NCI-H1417 (cell line): Measurements from ENCODE around the gene ERC2.
"Not testable (repeated sequence)": the region's sequence is repeated elsewhere in the genome, so short reads cannot be mapped to it uniquely, and the experiment has no call there.

Source experiments
- DNase-seq, 3 experiments: peaks; one replicate each; lab custom pipeline; 2025; lab: John Stamatoyannopoulos, UW

Gene ERC2

DNA sequence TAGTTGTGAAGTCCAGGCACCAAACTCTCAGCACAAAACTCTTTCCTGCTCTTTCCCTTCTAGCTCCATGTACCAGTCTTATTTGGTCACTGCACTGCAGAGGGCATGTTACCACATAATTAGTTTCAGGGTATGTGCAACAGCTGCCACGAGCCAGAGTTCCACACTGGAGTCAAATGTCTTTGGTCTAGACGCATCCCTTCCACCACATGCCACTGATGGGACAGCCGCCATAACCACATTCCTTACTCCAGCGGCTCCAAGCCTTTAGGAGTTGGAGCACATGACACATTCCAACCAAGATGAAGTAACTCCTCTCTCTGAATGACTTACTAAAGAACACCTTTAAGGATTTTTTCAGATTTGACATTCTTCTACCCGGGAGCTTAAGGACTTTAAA is 153.4 kb downstream of the ERC2 start:
- DNase-seq, result no peak

DNA sequence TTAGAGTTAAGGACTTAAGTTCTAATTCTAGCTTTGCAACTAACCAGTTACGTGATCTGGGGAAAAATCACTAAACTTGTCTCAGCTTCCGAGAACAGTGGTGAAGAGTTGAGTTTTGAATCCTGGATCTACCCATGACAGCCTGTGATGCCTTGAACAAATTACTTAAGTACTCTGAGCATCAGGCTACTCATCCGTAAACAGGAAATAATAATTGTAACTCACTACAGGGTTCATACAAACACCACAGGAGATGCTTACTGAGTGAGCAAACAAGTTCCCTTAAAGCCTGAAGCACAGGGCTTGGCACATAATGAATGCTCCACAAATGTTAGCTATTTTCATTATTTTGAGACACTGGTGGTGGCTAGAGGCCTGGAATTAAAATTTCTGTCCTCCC is 158.8 kb downstream of the ERC2 start:
- peak in 2 of 3 experiments; percentile 21 to 70 for DNase-seq

DNA sequence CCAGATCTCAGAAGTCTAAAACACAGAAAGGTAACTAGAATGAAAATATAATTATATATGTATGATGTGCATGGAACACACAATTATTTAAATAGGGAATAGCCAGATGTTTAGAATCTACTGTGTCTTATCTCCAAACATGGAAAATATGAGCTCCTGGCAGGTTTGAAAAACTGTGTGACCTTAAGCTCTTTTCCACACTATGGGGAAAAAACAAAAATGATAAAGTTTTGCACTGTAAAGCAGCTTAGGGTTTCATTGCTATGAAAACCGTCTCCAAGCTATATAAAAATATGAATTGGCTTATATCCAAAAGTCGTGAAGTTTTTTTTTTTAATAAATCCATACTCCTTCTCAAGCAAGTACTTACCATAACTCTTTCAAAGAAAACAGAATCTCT is 159.8 kb downstream of the ERC2 start:
- no peak for DNase-seq

DNA sequence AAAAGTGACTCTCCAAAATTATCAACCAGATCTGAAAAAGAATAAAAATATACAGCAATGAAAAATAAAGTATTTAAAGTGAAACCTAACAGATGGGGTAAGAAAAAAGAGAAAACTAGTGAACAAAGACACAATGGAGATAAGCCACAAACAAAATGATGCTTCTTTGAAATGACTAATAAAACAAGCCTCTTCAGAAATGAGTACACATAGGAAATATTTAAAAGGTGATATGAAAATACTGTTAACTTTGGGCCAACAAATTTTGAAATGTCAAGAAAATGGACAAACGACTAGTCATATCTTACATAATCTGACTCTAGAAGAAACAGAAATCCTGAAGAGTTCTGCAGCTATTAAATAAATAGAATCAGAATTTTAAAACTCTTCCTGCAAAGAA is 164.2 kb downstream of the ERC2 start:
- DNase-seq, result no peak

DNA sequence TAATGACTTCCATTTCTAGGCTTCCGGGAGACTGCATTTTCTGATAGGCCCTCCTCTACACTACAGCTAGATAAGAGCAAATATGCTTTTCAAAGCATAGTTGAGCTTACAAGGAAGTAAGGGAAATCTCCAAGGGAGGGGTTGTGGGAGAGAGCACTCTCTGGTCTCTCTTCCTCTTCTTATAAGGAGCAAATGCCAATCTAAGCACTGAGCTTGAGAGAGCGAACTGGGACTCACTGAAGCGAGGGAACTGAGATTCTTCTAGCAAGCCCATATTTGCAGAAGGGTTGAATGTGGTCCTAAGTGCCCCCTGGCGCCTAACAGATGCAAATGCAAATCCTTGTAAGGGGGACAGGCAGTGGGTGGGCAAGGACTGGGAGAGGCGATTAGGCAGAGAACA is 164.8 kb downstream of the ERC2 start:
- DNase-seq, result peak in 2 of 3 experiments; percentile 0 to 16

DNA sequence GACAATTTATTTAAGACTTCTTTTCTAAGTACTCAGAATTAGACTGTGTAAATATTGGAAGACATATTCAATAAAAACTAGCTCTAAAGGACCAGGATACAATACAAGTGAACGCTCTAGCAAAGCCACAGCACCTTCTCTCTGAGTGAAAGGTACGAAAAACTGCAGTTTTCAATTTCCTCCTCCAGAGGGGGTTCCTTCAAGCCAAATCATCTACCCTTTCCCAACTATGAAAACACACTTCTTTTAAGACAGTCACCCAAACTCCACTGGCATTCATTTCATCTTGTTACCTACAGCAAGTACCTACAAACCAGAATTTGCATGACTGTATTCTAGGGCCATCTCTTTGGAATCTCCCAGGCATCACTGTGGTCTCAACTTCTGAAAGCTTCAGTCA is 165.8 kb downstream of the ERC2 start:
- DNase-seq, result peak; percentile 1 to 14 (median 4)

DNA sequence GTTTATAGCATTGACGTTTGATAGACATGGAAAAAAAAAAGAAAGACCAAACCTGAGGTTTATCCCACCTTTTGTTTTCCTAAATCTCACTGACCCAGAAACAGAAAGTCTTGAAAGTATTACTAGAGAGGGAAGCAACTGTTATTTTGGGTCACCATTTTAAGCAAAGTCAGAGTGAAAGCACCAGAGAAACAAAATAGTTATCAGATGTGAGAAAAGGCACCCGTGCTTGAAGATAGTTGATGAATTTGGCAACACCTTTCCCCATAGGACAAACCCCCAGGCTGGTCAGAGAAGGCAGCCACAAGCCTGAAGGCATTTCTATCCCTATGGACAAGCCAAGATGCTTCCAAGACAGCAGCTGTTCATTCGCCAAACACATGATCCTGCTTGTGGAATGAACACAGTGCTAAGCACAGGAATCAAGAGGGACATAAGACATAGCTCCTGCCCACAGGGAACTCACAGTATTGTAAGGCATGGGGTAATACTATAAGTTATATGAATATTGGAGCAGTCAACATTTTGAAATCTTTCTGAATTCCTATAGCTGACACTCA is 170.9 kb downstream of the ERC2 start:
- no peak for DNase-seq

DNA sequence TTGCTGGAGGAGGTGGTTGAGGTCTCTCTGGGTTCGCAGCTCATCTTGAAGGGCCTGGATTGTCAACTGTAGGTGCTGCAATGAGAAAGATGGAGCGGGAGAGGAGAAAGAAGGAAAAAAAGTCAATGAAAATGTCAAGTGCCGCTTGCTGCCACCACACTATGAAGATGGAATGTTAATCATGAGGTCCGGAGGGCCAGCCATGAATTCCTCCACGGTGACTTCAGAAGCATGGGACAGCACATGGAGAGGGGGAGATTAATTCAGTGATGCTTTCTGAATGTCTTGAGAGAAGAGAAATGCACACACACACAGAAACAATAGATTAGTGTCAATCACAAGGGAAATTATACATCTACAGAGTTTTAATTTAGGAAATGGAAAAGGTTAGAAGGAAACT is 171.9 kb downstream of the ERC2 start:
- DNase-seq, result no peak

DNA sequence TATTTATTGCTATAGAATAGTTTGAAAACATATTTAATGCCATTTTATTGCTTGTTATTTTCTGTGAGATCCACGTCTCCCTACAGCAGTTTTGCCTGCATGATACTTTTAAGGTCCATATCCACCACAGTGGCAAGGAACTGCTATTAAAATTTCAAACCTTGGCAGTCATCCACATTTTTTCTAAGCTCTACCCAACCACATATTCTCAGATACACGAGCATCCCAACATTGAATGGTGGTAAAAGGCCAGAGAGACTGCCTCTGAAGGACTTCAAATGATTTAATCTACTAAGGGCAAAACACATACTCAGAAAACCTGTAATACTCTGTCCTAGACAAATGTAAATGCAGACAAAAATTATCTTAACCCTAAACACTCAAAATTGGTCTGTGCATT is 173.1 kb downstream of the ERC2 start:
- DNase-seq, result no peak

DNA sequence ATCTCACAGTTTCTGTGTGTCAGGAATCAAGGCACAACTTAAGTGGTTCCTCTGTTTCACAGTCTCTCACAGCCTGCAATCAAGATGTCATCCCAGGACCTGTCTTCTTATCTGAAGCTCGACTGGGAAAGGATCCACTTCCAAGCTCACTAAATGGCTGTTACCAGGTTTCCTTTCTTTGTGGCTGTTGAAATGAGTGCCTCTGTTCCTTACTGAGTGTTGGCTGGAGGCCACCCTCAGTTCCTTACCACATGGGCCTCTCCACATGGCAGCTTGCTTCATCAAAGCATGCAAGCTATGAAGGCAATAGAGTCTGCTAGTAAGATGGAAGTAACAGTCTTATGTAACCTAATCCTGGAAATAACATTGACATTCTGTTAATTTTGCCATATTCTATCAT is 174.0 kb downstream of the ERC2 start:
- no peak for DNase-seq

DNA sequence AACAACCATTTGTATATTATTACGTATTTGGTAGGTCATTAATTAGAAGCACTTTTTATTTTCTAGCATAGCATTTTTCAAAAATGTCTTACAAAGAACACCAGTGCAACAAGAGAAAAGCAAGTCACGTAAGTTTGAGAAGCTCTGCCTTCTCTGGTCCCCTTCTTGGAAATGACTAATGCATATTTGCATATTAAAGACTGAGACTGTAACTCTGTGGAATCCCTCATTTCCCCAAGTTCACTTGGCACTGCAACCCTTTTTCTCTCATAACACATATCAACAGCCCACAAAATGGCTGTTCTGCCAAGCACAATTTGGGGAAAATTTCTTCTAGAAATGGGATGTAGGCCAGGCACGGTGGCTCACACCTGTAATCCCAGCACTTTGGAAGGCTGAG is 176.3 kb downstream of the ERC2 start:
- no peak for DNase-seq

DNA sequence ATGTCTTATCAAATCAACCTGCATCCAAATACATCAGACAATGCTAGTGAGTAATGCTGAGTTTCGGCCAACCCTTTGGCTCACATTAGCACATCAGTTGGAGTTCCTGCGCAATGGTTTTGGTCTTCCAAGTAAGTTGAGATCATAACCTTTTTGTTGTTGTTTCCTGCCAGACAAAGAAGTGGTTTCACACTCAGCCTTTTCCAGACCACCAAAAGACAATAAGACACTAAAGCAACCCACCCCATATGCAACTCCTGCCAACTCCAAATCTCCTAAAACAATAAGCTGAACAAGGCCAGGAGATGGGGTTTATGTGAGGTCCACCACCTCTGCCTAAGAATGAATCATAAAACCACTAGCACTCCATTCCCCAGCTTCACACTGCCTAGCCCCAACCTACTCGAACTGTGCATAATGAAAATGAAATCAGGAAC is 177.0 kb downstream of the ERC2 start:
- DNase-seq, result no peak

DNA sequence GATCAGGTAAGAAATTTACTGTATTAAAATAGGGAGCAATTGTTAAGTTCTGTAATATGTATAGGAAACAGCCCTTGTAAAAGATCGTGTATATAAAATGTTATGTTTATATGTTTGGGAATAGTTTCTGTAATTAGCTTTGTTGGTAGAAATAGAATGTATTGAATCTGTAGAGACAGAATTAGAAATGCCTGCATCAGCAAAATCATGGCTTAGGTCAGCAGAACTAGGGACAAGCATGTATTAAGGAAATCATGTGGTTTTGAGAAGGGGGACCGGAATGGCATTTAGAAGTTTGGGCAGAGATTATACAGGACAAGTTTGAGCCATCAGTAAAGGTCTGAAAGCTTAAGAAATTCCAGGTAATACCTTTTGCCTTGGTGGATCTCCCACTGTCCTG is 177.9 kb downstream of the ERC2 start:
- DNase-seq, result no peak

DNA sequence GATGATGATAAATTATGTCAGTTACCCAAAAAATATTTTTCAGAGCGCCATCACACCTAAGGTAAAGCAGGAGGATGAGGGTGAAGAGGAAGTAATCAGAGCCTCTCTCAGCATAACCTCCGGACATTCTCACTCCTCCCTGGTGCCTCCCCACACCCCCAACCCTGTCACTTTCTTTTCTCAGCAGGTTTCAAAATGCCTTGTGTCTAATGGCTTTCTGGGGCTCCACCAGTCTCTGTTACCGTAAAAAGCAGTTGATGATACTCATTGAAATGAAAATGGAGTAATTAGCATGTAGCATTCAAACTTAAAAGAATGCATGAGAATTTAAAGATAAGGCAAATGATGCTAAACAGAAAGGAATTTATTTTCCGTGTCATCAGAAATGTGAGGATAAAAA is 180.0 kb downstream of the ERC2 start:
- no peak for DNase-seq

DNA sequence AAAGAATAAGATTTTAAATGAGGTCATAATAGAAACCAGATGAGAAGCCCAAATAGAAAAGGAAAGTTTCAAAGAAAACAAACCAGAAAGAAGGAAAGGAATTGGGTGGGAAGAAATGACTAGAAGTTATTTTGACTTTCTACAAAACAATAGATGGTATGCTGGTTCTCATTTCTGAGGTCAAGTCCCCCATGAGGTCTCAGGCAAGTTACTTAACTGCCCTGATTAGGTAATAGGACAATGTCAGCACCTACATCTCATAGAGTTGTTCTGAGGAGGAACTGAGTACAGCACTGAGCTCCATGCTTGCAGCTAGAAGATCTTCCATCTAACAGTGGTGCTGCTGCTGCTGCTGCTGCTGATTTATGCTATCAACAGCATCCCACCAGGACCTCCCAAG is 185.9 kb downstream of the ERC2 start:
- DNase-seq, result no peak

DNA sequence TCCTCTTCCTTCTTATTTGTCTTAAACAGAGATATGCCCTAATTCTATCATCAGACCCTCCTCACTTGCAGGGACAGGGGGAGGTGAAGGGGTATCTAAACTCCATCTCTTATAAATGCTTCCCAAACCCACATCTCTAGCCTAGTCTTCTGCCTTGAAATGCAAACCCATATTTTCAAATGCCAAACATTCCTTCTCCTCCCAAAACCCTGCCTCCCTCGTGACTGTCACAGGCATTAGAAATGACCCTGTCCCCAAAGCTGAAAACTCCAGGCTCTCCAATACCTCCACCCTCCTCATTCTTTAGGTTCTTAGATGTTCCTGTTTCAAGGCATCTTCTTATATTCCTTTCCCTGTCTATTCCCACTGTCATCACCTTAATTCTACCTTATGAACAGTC is 191.0 kb downstream of the ERC2 start:
- DNase-seq, result no peak

DNA sequence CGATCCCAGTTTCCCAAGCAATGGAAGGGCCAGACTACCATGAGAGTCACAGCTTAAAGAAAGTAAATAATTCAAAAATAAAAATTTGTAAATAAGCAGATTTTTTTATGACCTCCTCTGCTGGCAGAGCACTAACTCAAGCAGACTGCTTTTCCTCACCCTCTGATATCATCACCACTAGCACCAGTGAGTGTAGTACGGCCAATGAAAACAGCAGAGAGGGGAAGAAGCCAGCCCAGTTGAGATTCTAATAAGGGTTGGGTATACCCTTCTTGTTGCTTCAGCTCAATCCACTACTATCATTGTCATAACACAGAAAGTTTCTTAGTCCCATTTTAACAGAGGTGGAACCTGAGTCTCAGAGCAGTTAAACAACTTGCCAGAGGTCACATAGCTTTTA is 193.1 kb downstream of the ERC2 start:
- no peak for DNase-seq

DNA sequence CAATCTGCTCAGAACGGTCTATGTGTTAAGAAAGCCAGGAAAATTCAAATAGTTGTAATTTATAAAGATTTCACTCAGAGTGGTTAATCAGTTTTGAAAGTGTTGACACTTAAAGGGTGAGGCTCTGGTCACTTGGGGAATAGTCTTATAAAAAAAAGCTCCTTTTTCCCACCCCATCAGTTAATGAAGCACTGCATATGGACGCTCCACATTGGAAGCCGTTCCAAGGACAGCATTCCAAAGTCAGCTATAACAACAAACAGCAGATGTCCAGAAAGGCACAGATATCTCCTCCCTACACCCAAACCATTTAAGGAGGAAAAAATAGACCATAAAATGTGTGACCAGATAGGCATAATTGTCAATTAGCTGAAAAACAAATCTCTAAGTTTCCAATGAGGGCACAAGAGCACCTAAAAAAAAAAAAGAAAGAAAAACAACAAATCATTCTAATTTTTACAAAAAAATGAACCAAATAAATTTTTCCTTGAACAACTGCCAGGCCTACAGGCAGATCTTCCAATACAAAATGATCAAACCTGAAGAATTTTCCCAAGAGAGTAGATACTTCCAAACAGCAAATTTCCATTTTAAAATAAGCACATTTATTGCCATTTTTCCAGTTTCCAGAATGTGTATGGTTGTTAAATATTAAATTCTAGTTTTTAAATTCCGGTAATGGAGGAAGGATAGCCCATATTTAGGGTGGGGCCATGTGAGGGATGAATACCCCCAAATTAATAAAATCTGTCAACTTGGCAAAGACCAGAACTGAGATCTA is 198.3 kb downstream of the ERC2 start:
- no peak for DNase-seq

DNA sequence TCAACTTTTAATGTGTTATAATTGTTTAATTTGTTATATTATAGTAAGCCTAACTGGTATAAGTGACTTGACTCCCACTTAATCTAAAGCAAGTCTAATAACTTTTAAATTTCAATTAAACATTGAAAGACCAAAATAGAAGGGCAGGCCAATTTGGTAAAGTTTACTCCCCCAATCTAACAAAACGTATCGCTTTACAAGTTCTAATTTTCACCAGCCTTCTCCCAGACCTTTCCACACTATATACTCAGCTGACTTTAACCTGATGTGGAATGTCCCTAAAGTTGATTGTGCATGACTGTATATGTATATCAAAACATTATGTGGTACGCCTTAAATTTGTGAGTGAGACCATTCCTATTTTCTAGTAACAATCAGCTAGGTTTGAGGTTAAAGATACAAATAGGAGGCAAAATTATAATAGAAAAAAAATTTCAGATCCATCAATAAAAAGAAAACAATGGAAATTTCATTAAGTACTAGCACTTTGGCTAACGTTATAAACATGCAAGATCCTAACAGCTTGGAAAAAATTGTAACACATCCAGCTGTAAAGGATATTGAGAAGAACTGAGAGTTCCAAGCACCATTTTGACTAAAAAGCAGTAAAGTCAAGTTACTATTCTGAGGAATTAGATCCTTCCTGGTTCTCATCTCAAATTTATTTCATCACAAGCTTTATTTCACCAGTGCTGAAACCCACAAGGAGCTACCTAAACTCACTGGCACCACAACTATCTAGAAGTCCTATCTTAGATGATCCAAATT is 199.5 kb downstream of the ERC2 start:
- DNase-seq, result no peak

DNA sequence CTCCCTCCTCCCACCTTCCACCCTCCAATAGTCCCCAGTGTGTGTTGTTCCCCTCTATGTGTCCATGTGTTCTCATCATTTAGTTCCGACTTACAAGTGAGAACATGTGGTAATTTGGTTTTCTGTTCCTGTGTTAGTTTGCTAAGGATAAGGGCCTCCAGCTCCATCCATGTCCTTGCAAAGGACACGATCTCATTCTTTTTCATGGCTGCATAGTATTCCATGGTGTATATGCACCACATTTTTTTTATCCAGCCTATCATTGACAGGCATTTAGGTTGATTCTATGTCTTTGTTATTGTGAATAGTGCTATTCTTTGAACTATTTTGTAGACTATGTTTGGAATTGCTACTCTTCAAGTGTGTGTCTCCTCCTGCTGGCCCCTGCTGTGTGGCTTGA is 206.4 kb downstream of the ERC2 start:
- not testable (repeated sequence) for DNase-seq

DNA sequence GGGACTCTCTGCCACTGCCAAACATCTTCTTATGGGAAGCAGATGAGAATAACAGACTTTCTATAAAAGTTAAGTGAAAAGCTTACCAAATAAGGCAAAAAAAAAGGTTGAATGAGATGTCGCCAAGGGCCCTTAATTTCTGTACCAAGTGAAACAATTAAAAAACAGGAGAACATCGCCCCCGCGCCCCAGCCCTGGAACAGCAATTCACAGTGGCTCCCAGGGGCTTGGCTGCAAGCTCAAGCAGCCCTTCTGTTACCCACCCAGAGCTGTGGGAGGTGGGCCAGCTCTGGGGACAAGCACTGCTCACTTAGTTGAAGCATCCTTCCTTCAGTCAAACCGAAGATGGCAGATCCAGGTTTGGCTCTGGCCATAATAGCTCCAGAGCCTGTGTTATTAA is 208.0 kb downstream of the ERC2 start:
- DNase-seq, result no peak

DNA sequence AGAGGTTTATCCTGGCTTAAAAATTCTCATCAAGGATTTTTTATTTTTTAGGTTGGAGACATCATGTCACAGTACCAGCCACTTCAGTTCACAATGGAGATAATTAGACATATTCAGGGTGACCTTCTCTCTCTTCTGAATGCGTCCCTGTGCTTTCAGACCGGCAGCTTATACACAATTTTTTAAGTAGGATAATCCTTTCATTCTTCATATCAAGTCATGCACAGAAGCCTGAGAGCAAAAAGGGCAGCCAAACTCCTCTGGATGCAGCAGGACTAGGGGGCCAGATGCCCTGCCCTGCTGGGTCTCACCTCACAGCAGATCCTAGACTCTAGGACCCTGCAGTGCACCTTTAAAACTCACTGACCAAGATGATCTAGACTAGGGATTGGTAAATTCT is 210.4 kb downstream of the ERC2 start:
- DNase-seq, result no peak

DNA sequence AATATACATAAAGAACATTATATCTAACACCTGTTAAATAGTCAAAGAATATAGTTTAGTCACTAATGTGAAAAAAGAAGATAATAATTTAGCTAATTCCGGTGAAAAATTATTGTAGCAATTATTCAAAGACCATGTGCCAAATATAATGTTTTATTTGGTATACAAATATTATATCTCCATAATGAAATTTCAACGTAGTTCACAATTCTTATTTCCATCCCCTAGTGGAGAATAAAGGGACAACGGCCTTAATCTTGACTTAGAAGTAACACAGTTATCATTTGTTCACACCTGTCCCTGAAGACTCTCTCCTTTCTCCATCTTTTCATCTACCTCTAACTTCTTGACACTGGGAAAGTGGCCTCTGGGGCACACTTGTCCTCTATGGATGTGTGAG is 213.4 kb downstream of the ERC2 start:
- no peak for DNase-seq
